ENCODE measurements around the gene C11orf71.

DNA sequence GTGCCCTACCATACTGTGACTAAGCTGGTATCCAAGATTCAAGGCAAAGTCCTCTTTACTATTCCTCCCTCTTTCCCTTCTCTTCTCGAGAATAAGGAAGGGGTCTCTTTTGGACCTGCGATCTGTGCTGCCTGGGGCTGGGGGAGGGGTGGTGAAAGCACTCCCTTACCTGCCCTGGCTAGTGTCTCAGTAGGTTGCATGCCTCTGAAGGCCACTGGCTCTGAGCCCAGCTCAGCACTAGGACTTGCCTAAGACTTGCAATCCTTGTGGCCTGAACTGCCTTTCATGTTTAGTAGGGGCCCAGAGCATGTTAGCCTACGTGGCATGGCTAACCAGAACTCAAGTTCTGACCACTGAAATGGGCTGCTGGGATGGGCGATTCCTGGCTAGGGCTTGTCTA lies 26.0 kb upstream of the C11orf71 start:
- TF ChIP-seq CTCF (IDR thresholded peaks at IDR 0.05) (no peak), REST (IDR thresholded peaks at IDR 0.05; ENCODE audit: insufficient read depth in 1 of 2, low read depth in 2 of 2, low read length in 1 of 2) (no peak)

Measured in Panc1 (cell line).